GM12865 (cell line): ENCODE results near the gene TAS2R40.
"Not testable (repeated sequence)": the region's sequence is repeated elsewhere in the genome, so short reads cannot be mapped to it uniquely, and the experiment has no call there.

ENCODE experiments used
- DNase-seq: peaks from one replicate; pipeline ENCODE4 v3.0.0; 2010; ENCODE audit warnings: low read depth
- H3K4me3 ChIP-seq: 2 replicates; pipeline ENCODE4 v1.5.1; 2011; ENCODE audit warnings: mild to moderate bottlenecking, low read depth, low read length, control low read depth
- TF ChIP-seq, protein P1 (sequence below): IDR thresholded peaks from 2 replicates; pipeline ENCODE4 v1.5.1; 2011; ENCODE audit warnings: low read length, control low read depth, low read depth, inconsistent platforms; ENCODE audit not compliant: insufficient read depth; ENCODE audit errors: missing control alignments

TAS2R40 gene

DNA sequence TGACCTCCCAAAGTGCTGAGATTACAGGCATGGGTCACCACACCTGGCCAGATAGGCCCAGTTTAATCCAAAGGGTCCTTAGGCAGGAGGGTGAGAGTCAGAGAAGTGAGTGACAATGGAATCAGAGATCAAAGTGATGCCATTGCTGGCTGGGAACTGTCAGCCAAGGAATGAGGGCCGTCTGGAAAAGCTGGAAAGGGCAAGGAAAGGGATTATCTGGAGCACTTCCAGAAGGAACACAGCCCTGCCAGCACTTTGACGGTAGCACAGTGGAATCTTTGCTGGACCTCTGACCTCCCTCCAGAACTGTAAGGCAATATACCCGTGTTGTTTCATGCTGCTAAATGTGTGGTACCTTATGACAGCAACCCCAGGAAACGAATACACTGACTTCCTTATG lies 11.3 kb upstream of the TAS2R40 start:
- no peak for DNase-seq
- TF ChIP-seq, protein P1, sequence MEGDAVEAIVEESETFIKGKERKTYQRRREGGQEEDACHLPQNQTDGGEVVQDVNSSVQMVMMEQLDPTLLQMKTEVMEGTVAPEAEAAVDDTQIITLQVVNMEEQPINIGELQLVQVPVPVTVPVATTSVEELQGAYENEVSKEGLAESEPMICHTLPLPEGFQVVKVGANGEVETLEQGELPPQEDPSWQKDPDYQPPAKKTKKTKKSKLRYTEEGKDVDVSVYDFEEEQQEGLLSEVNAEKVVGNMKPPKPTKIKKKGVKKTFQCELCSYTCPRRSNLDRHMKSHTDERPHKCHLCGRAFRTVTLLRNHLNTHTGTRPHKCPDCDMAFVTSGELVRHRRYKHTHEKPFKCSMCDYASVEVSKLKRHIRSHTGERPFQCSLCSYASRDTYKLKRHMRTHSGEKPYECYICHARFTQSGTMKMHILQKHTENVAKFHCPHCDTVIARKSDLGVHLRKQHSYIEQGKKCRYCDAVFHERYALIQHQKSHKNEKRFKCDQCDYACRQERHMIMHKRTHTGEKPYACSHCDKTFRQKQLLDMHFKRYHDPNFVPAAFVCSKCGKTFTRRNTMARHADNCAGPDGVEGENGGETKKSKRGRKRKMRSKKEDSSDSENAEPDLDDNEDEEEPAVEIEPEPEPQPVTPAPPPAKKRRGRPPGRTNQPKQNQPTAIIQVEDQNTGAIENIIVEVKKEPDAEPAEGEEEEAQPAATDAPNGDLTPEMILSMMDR = no peak
- no peak overlapping the region for H3K4me3 ChIP-seq

DNA sequence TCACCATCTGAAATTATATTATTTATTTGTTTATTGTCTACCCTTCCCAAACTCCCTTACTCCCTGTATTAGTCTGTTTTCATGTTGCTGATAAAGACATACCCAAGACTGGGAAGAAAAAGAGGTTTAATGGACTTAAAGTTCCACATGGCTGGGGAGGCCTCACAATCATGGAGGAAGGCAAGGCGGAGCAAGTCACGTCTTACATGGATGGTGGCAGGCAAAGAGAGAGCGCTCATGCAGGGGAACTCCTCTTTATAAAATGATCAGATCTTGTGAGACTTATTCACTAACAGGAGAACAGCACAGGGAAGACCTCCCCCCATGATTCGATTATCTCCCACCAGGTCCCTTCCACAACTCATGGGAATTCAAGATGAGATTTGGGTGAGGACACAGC lies 8.4 kb upstream of the TAS2R40 start:
- not testable (repeated sequence) for DNase-seq, H3K4me3 ChIP-seq

DNA sequence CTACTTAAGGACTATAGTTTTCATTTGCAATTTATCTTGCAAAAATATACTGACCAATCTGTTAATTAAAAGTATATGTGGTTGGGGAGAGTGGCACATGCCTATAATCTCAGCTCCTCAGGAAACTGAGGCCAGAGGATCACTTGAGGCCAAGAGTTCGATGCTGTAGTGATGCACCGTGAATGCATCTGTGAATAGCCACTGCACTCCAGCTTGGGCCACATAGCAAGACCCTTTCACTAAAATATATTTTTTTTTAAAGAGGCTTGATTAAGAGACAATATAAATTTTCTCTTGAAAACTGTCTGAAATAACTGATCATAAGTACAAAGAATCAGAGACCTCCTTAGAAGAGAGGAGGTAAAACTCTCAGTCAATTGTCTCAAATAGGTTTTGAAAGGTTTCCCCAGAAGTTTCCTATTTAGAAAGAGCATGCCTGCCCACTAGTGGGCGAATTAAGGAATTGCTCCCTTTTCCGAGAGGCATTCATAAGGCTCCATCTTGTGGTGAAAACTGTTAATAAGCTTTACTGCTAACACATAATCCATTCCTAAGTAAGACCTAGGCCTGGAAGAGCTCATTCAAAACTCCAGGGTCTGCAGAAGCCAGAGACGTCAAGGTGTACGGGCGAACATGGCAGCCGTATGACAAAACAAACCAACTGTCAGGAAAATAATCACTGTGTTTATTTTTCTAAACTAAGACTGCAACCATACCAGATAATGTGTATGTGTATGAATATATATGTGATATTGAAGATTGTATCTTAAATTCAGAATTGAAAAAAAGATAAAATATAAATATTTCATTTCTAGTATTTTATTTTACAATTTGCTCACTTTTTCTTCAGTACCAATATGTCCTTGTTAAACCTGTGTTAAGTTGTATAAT lies 6.8 kb upstream of the TAS2R40 start:
- H3K4me3 ChIP-seq = no peak overlapping the region
- DNase-seq = peak; percentile 87
- TF ChIP-seq, protein P1 = peak; percentile 99

DNA sequence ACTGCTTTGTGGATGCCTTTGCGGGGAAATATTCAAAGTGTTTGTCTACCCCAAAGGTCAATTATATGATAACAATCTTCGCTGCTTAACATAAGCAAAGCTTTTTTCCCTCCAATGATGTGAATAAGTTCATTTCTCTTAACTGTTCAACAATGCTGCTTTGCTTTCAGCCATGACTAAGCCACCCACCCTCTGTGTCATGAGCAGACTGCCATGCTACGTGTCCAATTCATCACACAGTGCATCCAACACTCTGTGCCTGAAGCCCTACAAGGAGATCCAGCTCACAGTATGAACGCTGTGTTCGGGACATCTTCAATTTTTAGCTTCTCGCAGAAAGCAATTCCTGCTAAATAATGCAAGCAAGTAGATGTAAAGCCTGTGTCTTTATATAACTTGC lies 5.7 kb upstream of the TAS2R40 start:
- no peak overlapping the region for H3K4me3 ChIP-seq
- TF ChIP-seq, protein P1 = no peak
- DNase-seq = no peak

DNA sequence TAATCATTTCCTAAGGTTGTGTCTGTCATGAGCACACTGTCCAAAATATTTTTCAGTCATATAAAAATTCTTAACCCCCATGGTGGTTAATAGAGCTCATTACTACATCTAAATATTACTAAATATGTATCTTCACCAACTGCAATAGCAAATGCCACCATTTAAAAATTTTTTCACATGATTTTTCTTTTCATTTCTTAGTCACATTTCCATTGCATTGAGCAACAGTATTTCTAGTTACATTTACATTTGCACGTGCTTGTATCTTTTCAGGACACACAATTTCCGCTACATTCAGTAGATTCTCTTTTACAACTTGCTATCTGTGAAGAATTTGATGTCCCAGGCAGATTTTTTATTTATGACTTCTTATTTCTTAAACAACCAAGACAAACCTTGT lies 5.2 kb upstream of the TAS2R40 start:
- TF ChIP-seq, protein P1 = no peak
- no peak for DNase-seq

DNA sequence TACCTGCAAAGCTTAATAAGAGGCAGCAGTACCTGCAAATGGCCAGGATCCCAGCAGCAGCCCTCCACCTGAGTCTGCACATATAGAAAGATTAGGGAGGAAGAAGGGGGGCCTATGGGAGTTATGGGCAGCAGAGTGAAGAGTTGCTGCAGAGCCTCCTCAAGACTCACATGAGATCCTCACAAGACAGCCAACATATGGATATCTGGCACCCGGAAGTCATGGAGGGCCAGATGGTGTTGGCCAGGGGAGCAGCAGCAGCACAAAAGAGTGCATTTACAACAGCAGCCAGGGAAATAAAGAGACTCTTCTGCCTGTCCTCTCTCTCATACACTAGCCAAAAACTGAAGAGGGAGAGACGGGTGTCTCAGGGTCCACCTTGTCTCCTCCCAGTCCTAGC lies 4.0 kb upstream of the TAS2R40 start:
- TF ChIP-seq, protein P1 = no peak
- DNase-seq = no peak
- H3K4me3 ChIP-seq = no peak overlapping the region

More for the DNA sequence above, 5.2 kb upstream of the TAS2R40 start:
- H3K4me3 ChIP-seq = no peak overlapping the region

DNA sequence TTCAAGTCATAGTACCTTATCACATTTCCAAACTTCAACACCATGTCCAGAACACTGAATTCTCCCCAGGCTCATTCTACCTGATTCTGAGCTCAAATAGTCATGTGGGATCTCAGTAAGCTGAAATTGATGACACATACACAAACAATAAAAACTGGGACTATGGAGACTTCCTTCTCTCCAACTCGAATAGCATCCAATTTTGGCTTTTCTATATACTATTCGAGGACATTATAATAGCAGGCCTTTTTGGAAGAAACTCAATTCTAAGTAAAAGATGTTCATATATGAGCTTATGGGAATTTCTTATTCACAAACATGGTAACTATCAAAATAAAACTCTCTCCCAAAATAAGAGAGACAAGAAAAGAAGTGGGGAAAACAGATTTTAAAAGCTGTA lies 551 bp upstream of the TAS2R40 start:
- TF ChIP-seq, protein P1 = no peak
- DNase-seq = no peak

More for the DNA sequence above, 551 bp upstream of the TAS2R40 start:
- no peak overlapping the region for H3K4me3 ChIP-seq
